Gastrocnemius medialis (tissue), 4 donors: Measurements from ENCODE around the gene GALNT16. TPM values are rescaled to one million over a fixed set of nuclear protein-coding genes. Genes with fewer than 3 reads are reported as not detected.

Experiments used
- ATAC-seq, 2 donors: fragments of 150-250 bp; one replicate each; pipeline ENCODE4 v1.9.1; 2016
- DNase-seq, 2 donors: peaks; one replicate each; pipeline ENCODE4 v3.0.0-alpha.2; 2019
- H3K27ac ChIP-seq, 4 donors: fragments of 200-600 bp; sonication (generic); 1 replicate in 1 of 4; 2 replicates in 3 of 4; pipeline ENCODE4 v1.5.1; 2016 to 2018; ENCODE audit warnings: mild to moderate bottlenecking in 2 of 4, moderate library complexity in 1 of 4
- H3K27me3 ChIP-seq, 3 donors: fragments of 200-600 bp; sonication (generic) in 2 of 3; 1 replicate in 1 of 3; 2 replicates in 2 of 3; pipeline versions ENCODE4 v1.5.1 to v1.6.0; 2016 to 2019; ENCODE audit warnings: mild to moderate bottlenecking in 1 of 3, moderate library complexity in 1 of 3
- H3K36me3 ChIP-seq, 2 donors: fragments of 200-600 bp; sonication (generic) in 1 of 2; one replicate each; pipeline ENCODE4 v1.5.1; 2017 to 2018
- H3K4me1 ChIP-seq, 2 donors: fragments of 200-600 bp; sonication (generic) in 1 of 2; one replicate each; pipeline ENCODE4 v1.5.1; 2016 to 2017; ENCODE audit warnings: mild to moderate bottlenecking in 2 of 2
- H3K4me3 ChIP-seq, 4 donors: fragments of 200-600 bp; sonication (generic) in 3 of 4; 1 replicate in 1 of 4; 2 replicates in 3 of 4; pipeline ENCODE4 v1.5.1; 2016 to 2019; ENCODE audit warnings: mild to moderate bottlenecking in 2 of 4
- H3K9me3 ChIP-seq, 3 donors: fragments of 200-600 bp; sonication (generic) in 2 of 3; 1 replicate in 1 of 3; 2 replicates in 2 of 3; pipeline ENCODE4 v1.5.1; 2016 to 2019
- POLR2A ChIP-seq, 2 donors: fragments of 450-650 bp; IDR thresholded peaks; one replicate each; pipeline ENCODE4 v1.6.1; 2017; ENCODE audit warnings: antibody characterized with exemption in 2 of 2, mild to moderate bottlenecking in 2 of 2, moderate library complexity in 2 of 2
- in situ Hi-C, 4 donors: fragments of 200-750 bp; cut with MboI; loops; one replicate each; pipeline versions ENCODE4 v1.15.0 to v1.8.0; 2017; ENCODE audit warnings: low sequenced_read_pairs in 4 of 4
- intact Hi-C: fragments of 100-400 bp; cut with DNase I; formaldehyde crosslinking; loops from one replicate; pipeline ENCODE4 v1.15.1; 2023; ENCODE audit warnings: low total_unique reads
- total RNA-seq, 4 donors: library from RNA; depleted of rRNA; stranded (reverse); fragments of >200 nt; gene quantifications; one replicate each; pipeline versions ENCODE4 v1.1.0 to v1.2.3, GENCODE V29; 2016
- TF ChIP-seq, protein P1 (sequence below), 5 experiments: fragments of 450-650 bp in 3 of 5; fragments of 200-600 bp in 2 of 5; sonication (generic) in 2 of 5; IDR thresholded peaks in 4 of 5; conservative IDR thresholded peaks in 1 of 5; 1 replicate in 4 of 5; 2 replicates in 1 of 5; pipeline ENCODE4 v1.5.1; 2016 to 2019; ENCODE audit warnings: antibody characterized with exemption in 5 of 5, mild to moderate bottlenecking in 3 of 5, moderate library complexity in 3 of 5

The GALNT16 gene
- total RNA-seq, 4 donors from 2014 or later: 0.15 to 2.7 (median 1.7) TPM

DNA sequence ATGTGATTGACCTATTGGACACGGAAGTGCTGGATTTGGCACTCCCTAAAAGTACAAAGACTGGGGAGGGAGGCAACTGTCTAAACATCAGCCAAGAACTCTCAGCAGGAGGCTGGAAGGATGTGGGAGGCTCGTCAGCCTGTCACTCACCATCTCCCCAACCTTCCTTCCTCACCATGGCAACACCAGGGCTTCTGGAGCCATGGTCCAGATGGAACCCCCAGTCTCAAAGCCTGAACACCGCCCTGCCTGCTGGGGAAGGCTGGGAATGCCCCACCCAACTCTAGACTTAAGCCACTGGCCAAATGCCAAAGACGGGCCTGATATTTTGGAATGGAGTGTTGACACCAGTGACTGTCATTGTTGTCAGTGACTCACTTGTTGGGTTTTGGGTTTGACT lies 55.3 kb downstream of the GALNT16 start:
- no peaks in the 10 kb centered on the region for H3K9me3 ChIP-seq
- in situ Hi-C loops: no loop called here
- no peak for ATAC-seq
- H3K4me3 ChIP-seq: no peak overlapping the region
- no peaks in the 10 kb centered on the region for H3K27me3 ChIP-seq
- no peak for TF ChIP-seq POLR2A (IDR thresholded peaks at IDR 0.05)
- TF ChIP-seq, protein P1, sequence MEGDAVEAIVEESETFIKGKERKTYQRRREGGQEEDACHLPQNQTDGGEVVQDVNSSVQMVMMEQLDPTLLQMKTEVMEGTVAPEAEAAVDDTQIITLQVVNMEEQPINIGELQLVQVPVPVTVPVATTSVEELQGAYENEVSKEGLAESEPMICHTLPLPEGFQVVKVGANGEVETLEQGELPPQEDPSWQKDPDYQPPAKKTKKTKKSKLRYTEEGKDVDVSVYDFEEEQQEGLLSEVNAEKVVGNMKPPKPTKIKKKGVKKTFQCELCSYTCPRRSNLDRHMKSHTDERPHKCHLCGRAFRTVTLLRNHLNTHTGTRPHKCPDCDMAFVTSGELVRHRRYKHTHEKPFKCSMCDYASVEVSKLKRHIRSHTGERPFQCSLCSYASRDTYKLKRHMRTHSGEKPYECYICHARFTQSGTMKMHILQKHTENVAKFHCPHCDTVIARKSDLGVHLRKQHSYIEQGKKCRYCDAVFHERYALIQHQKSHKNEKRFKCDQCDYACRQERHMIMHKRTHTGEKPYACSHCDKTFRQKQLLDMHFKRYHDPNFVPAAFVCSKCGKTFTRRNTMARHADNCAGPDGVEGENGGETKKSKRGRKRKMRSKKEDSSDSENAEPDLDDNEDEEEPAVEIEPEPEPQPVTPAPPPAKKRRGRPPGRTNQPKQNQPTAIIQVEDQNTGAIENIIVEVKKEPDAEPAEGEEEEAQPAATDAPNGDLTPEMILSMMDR (IDR thresholded peaks at IDR 0.05 in 4 of 5, conservative IDR thresholded peaks at IDR 0.05 in 1 of 5): no peak
- H3K27ac ChIP-seq: peak overlapping the region in 2 of 4 donors; percentile 11 to 62
- no peaks in the 10 kb centered on the region for H3K36me3 ChIP-seq
- peak in 1 of 2 donors; percentile 27 for DNase-seq
- intact Hi-C loops: loop anchor here (5.0 kb wide), 1 partner anchor 53 kb away; the partner anchor contains the start of gene GALNT16
- H3K4me1 ChIP-seq: peaks cover 0 to 11% of the 10 kb centered on the region in 2 donors

DNA sequence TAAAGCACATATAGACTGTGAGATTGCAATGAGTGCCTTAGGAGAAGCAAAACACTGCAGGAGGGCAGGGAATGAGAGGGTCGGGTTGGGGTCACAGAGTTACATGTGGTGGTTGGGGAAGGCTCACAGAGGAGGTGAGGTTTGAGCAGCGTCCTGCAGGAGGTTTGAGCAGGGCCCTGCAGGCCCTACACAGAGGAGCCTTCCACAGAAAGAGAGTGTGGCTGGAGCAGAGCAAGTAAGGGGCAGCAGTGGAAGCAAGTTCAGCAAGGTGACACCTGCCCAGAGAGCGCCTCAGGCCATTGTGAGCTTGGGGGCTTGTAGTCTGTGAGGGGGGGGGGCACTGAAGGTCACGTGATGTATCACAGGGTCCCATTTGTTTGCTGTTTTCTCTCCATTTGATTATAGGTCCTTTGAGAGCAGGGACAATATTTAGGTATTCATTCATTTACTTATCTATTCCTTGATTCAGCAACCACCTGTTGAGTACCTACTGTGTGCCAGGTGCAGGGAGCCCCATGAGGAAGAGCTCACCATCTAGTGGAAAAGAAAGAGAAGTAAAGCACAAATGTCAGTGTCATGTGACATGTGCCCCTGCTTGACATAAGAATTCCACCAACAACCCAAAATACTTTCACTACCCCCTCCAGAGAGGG lies 56.6 kb downstream of the GALNT16 start:
- no peaks in the 10 kb centered on the region for H3K36me3 ChIP-seq
- H3K27ac ChIP-seq: peak overlapping the region in 3 of 4 donors; percentile 51 to 62 (median 52)

DNA sequence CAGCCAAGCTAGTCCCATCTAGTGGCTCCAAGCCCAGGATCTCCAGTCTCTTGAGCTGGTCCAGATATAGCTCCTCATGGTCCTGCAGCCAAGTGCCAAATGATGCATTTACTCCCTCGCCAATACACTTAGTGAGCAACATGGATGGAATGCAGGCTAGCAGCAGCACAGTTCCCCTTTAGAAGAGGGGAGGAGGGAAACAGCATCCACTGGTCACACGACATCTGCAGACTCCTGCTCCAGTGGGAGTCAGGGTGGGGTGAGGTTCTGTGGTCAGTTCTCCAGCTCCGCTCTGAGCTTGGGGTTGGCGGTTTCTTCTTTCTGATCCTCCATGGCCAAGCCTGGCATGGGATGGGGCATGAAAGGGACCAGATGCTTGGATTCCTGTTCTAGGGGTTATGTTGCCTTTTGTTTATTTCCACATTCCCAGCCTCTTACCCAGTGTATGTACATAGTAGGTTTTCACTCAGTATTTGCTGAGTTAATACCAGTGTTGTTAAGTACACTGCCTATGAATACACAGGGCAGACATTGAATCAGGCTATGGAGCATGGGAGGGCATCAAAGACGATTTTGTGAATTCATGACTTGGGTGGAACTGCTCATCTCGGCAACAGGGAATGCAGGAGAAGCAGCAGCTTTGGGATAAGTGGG lies 57.3 kb downstream of the GALNT16 start:
- DNase-seq: peak; percentile 39 to 72
- H3K4me1 ChIP-seq: peaks cover 0 to 11% of the 10 kb centered on the region in 2 donors
- H3K4me3 ChIP-seq: no peak overlapping the region
- ATAC-seq: peak; percentile 88 to 90
- no peaks in the 10 kb centered on the region for H3K36me3 ChIP-seq
- H3K27me3 ChIP-seq: no peaks in the 10 kb centered on the region
- in situ Hi-C loops: no loop called here
- intact Hi-C loops: loop anchor here (5.0 kb wide), 1 partner anchor 55 kb away; the partner anchor contains the start of gene GALNT16
- no peaks in the 10 kb centered on the region for H3K9me3 ChIP-seq
- peak overlapping the region in 3 of 4 donors; percentile 51 to 66 (median 52) for H3K27ac ChIP-seq
- TF ChIP-seq, protein P1 (IDR thresholded peaks at IDR 0.05 in 4 of 5, conservative IDR thresholded peaks at IDR 0.05 in 1 of 5): no peak
- no peak for TF ChIP-seq POLR2A (IDR thresholded peaks at IDR 0.05)

More for the DNA sequence above, 56.6 kb downstream of the GALNT16 start:
- intact Hi-C loops: loop anchor here (5.0 kb wide), 1 partner anchor 54 kb away; the partner anchor contains the start of gene GALNT16
- H3K4me1 ChIP-seq: peaks cover 0 to 11% of the 10 kb centered on the region in 2 donors
- H3K27me3 ChIP-seq: no peaks in the 10 kb centered on the region
- TF ChIP-seq, protein P1 (IDR thresholded peaks at IDR 0.05 in 4 of 5, conservative IDR thresholded peaks at IDR 0.05 in 1 of 5): no peak
- ATAC-seq (no peak), DNase-seq (no peak)
- no peaks in the 10 kb centered on the region for H3K9me3 ChIP-seq
- no peak overlapping the region for H3K4me3 ChIP-seq
- in situ Hi-C loops: no loop called here

DNA sequence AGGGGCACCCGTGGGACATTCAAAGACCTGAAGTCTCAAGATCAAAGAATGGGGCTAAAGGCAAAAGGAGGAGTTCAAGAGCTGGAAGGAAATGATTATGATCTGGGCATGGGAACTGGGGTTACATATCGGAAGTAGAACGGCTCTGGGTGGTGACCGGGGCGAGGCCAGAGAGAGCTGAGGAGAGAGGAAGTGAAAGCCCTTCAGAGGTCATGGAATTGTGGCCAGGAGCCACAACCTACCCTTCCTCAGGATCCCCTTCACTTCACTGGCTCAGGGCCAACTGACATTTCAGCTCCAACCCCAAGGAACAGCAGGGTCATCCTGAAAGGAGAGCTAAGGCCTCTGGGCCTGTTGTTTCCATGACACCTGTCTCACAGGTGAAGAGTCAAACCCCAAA lies 57.8 kb downstream of the GALNT16 start:
- Histone ChIP-seq H3K9me3 (no peaks in the 10 kb centered on the region), H3K36me3 (no peaks in the 10 kb centered on the region), H3K27ac (peak overlapping the region in 3 of 4 donors; percentile 51 to 66 (median 52)), H3K4me3 (no peak overlapping the region), H3K27me3 (no peaks in the 10 kb centered on the region), H3K4me1 (peaks cover 0 to 8% of the 10 kb centered on the region in 2 donors)
- intact Hi-C loops (loop anchor here (5.0 kb wide), 1 partner anchor 55 kb away; the partner anchor contains the start of gene GALNT16), in situ Hi-C loops (no loop called here)
- TF ChIP-seq, protein P1 (IDR thresholded peaks at IDR 0.05 in 4 of 5, conservative IDR thresholded peaks at IDR 0.05 in 1 of 5): no peak
- TF ChIP-seq POLR2A (IDR thresholded peaks at IDR 0.05): no peak
- no peak for ATAC-seq
- DNase-seq: no peak
